ENCODE results near the gene LCE3D. TPM values are rescaled to one million over a fixed set of nuclear protein-coding genes. Genes with fewer than 3 reads are reported as not detected.

The LCE3D gene
- total RNA-seq, 1 experiment from 2014 or later = not detected

- DNase-seq (ENCODE audit: low spot score) = no peak
- H3K36me3 Mint-ChIP-seq = peaks cover 62% of the 10 kb centered on the region
- TF ChIP-seq IRF2 (CRISPR knock-in tag; IDR thresholded peaks at IDR 0.05; ENCODE audit: borderline replicate concordance, low read depth) = no peak
- TF ChIP-seq ZMAT4 (CRISPR knock-in tag; IDR thresholded peaks at IDR 0.05) = no peak
- TF ChIP-seq ZNF281 (CRISPR knock-in tag; IDR thresholded peaks at IDR 0.05) = no peak
- no peak for TF ChIP-seq PRRX2 (CRISPR knock-in tag; IDR thresholded peaks at IDR 0.05)
- no peak for TF ChIP-seq FOXJ3 (CRISPR knock-in tag; IDR thresholded peaks at IDR 0.05; ENCODE audit: borderline replicate concordance)
- no peak for TF ChIP-seq ATF3 (CRISPR knock-in tag; conservative IDR thresholded peaks at IDR 0.05)
- no peak for TF ChIP-seq MXD4 (CRISPR knock-in tag; IDR thresholded peaks at IDR 0.05; ENCODE audit: borderline replicate concordance)
- TF ChIP-seq E2F5 (CRISPR knock-in tag; IDR thresholded peaks at IDR 0.05) = no peak
- no peak for TF ChIP-seq ZNF423 (CRISPR knock-in tag; IDR thresholded peaks at IDR 0.05)
- TF ChIP-seq MYBL2 (CRISPR knock-in tag; IDR thresholded peaks at IDR 0.05) = no peak
- TF ChIP-seq PREB (CRISPR knock-in tag; IDR thresholded peaks at IDR 0.05; ENCODE audit: borderline replicate concordance) = no peak
- TF ChIP-seq RORB (CRISPR knock-in tag; IDR thresholded peaks at IDR 0.05) = no peak
- no peak for TF ChIP-seq PRDM15 (CRISPR knock-in tag; IDR thresholded peaks at IDR 0.05)
- H3K9me3 Mint-ChIP-seq = peaks cover 69% of the 10 kb centered on the region
- no peak overlapping the region for H3K4me3 Mint-ChIP-seq
- no peak overlapping the region for H3K27ac Mint-ChIP-seq
- no peaks in the 10 kb centered on the region for H3K4me1 Mint-ChIP-seq
- ChIA-PET CTCF (no interaction called here), POLR2A (no interaction called here)
- peaks cover 5% of the 10 kb centered on the region; the same call in 1 of the 2 replicates for H3K27me3 Mint-ChIP-seq (ENCODE audit: low read depth)
- ATAC-seq = no peak
Measured at GRCh38 chr1:152546704-152547103, 33.6 kb downstream of the LCE3D start.

GRCh38 chr1:152543820-152544219, 36.5 kb downstream of the LCE3D start:
- H3K27ac Mint-ChIP-seq = no peak overlapping the region
- H3K9me3 Mint-ChIP-seq = peaks cover 76% of the 10 kb centered on the region
- H3K27me3 Mint-ChIP-seq (ENCODE audit: low read depth) = peaks cover 5% of the 10 kb centered on the region; the same call in 1 of the 2 replicates
- POLR2A ChIA-PET = no interaction called here
- H3K36me3 Mint-ChIP-seq = peaks cover 72% of the 10 kb centered on the region
- H3K4me3 Mint-ChIP-seq = no peak overlapping the region
- ATAC-seq (no peak), DNase-seq (ENCODE audit: low spot score) (no peak)
- CTCF ChIA-PET = no interaction called here
- no peaks in the 10 kb centered on the region for H3K4me1 Mint-ChIP-seq
- TF ChIP-seq HMGA2 (CRISPR knock-in tag; IDR thresholded peaks at IDR 0.05) (no peak), GTF2I (CRISPR knock-in tag; conservative IDR thresholded peaks at IDR 0.05) (no peak), TCF7 (CRISPR knock-in tag; IDR thresholded peaks at IDR 0.05; ENCODE audit: low read depth) (no peak), NR3C1 (CRISPR knock-in tag; conservative IDR thresholded peaks at IDR 0.05; ENCODE audit: low read depth) (no peak), ZNF532 (CRISPR knock-in tag; IDR thresholded peaks at IDR 0.05; ENCODE audit: borderline replicate concordance) (no peak), ZNF512 (CRISPR knock-in tag; IDR thresholded peaks at IDR 0.05; ENCODE audit: borderline replicate concordance) (no peak)

Data from WTC11 (cell line).